ENCODE data around the gene TBC1D22A.
A peak's percentile ranks its signal among the peaks of the same experiment; 100 is the strongest.

Gene TBC1D22A

GRCh38 chr22:46862418-46863324, 100.2 kb downstream of the TBC1D22A start:
- DNase-seq, result no peak

- DNase-seq, result no peak
Measured at GRCh38 chr22:46863794-46864193, 101.3 kb downstream of the TBC1D22A start.

GRCh38 chr22:46864314-46865051, 102.0 kb downstream of the TBC1D22A start:
- DNase-seq, result no peak

- no peak for DNase-seq
Measured at GRCh38 chr22:46865052-46865434, 102.6 kb downstream of the TBC1D22A start.

- no peak for DNase-seq
Measured at GRCh38 chr22:46865642-46866041, 103.2 kb downstream of the TBC1D22A start.

- no peak for DNase-seq
Measured at GRCh38 chr22:46866591-46866990, 104.1 kb downstream of the TBC1D22A start.

GRCh38 chr22:46867106-46867505, 104.7 kb downstream of the TBC1D22A start:
- no peak for DNase-seq

- no peak for DNase-seq
Measured at GRCh38 chr22:46869329-46869728, 106.9 kb downstream of the TBC1D22A start.

GRCh38 chr22:46869831-46870441, 107.5 kb downstream of the TBC1D22A start:
- DNase-seq, result no peak

GRCh38 chr22:46871826-46872225, 109.4 kb downstream of the TBC1D22A start:
- DNase-seq, result no peak

- no peak for DNase-seq
Measured at GRCh38 chr22:46875089-46875488, 112.6 kb downstream of the TBC1D22A start.

- no peak for DNase-seq
Measured at GRCh38 chr22:46876357-46876934, 114.0 kb downstream of the TBC1D22A start.

GRCh38 chr22:46878191-46878948, 115.9 kb downstream of the TBC1D22A start:
- DNase-seq, result no peak

GRCh38 chr22:46879083-46879482, 116.6 kb downstream of the TBC1D22A start:
- no peak for DNase-seq

GRCh38 chr22:46881373-46882118, 119.1 kb downstream of the TBC1D22A start:
- peak; percentile 26 for DNase-seq

- DNase-seq, result no peak
Measured at GRCh38 chr22:46883092-46883910, 120.9 kb downstream of the TBC1D22A start.

- DNase-seq, result no peak
Measured at GRCh38 chr22:46884365-46884764, 121.9 kb downstream of the TBC1D22A start.

- no peak for DNase-seq
Measured at GRCh38 chr22:46887978-46888377, 125.5 kb downstream of the TBC1D22A start.

- DNase-seq, result no peak
Measured at GRCh38 chr22:46890819-46891218, 128.4 kb downstream of the TBC1D22A start.

GRCh38 chr22:46891382-46891951, 129.0 kb downstream of the TBC1D22A start:
- no peak for DNase-seq
